ENCODE results near the gene SMARCB1.

SMARCB1 gene

GRCh38 chr22:23801238-23801821 is 14.6 kb downstream of the SMARCB1 start:
- TF ChIP-seq CTCF (IDR thresholded peaks at IDR 0.05; ENCODE audit: poor library complexity, severe bottlenecking) = no peak
- no peaks in the 10 kb centered on the region for H3K9me3 ChIP-seq (ENCODE audit: severe bottlenecking)
- ATAC-seq (ENCODE audit: low read depth) (no peak), DNase-seq (ENCODE audit: low spot score) (no peak)
- no peaks in the 10 kb centered on the region for H3K27me3 ChIP-seq (ENCODE audit: insufficient read depth, poor library complexity, severe bottlenecking)
- no peak overlapping the region for H3K4me3 ChIP-seq (ENCODE audit: severe bottlenecking)
- peaks cover 78% of the 10 kb centered on the region for H3K36me3 ChIP-seq (ENCODE audit: low read depth)
- H3K4me1 ChIP-seq (ENCODE audit: insufficient read depth, poor library complexity, severe bottlenecking) = no peaks in the 10 kb centered on the region
- H3K27ac ChIP-seq (ENCODE audit: poor library complexity, severe bottlenecking) = no peak overlapping the region

GRCh38 chr22:23801886-23802377 is 15.2 kb downstream of the SMARCB1 start:
- Histone ChIP-seq H3K36me3 (ENCODE audit: low read depth) (peaks cover 78% of the 10 kb centered on the region), H3K4me3 (ENCODE audit: severe bottlenecking) (no peak overlapping the region), H3K27me3 (ENCODE audit: insufficient read depth, poor library complexity, severe bottlenecking) (no peaks in the 10 kb centered on the region), H3K27ac (ENCODE audit: poor library complexity, severe bottlenecking) (no peak overlapping the region), H3K9me3 (ENCODE audit: severe bottlenecking) (no peaks in the 10 kb centered on the region), H3K4me1 (ENCODE audit: insufficient read depth, poor library complexity, severe bottlenecking) (no peaks in the 10 kb centered on the region)
- no peak for TF ChIP-seq CTCF (IDR thresholded peaks at IDR 0.05; ENCODE audit: poor library complexity, severe bottlenecking)
- DNase-seq (ENCODE audit: low spot score) (no peak), ATAC-seq (ENCODE audit: low read depth) (no peak)

GRCh38 chr22:23803001-23803819 is 16.4 kb downstream of the SMARCB1 start:
- peaks cover 76% of the 10 kb centered on the region for H3K36me3 ChIP-seq (ENCODE audit: low read depth)
- DNase-seq (ENCODE audit: low spot score) (no peak), ATAC-seq (ENCODE audit: low read depth) (no peak; the same call in 2 of the 3 replicates)
- no peak for TF ChIP-seq CTCF (IDR thresholded peaks at IDR 0.05; ENCODE audit: poor library complexity, severe bottlenecking)
- no peak overlapping the region for H3K27ac ChIP-seq (ENCODE audit: poor library complexity, severe bottlenecking)
- no peak overlapping the region for H3K4me3 ChIP-seq (ENCODE audit: severe bottlenecking)
- H3K9me3 ChIP-seq (ENCODE audit: severe bottlenecking) = no peaks in the 10 kb centered on the region
- H3K4me1 ChIP-seq (ENCODE audit: insufficient read depth, poor library complexity, severe bottlenecking) = no peaks in the 10 kb centered on the region
- no peaks in the 10 kb centered on the region for H3K27me3 ChIP-seq (ENCODE audit: insufficient read depth, poor library complexity, severe bottlenecking)

GRCh38 chr22:23804781-23805291 is 18.1 kb downstream of the SMARCB1 start:
- no peak overlapping the region for H3K27ac ChIP-seq (ENCODE audit: poor library complexity, severe bottlenecking)
- no peak for TF ChIP-seq CTCF (IDR thresholded peaks at IDR 0.05; ENCODE audit: poor library complexity, severe bottlenecking)
- H3K4me3 ChIP-seq (ENCODE audit: severe bottlenecking) = no peak overlapping the region
- H3K9me3 ChIP-seq (ENCODE audit: severe bottlenecking) = no peaks in the 10 kb centered on the region
- peaks cover 71% of the 10 kb centered on the region for H3K36me3 ChIP-seq (ENCODE audit: low read depth)
- no peaks in the 10 kb centered on the region for H3K4me1 ChIP-seq (ENCODE audit: insufficient read depth, poor library complexity, severe bottlenecking)
- ATAC-seq (ENCODE audit: low read depth) (no peak), DNase-seq (ENCODE audit: low spot score) (no peak)
- H3K27me3 ChIP-seq (ENCODE audit: insufficient read depth, poor library complexity, severe bottlenecking) = no peaks in the 10 kb centered on the region

All from RWPE2 (cell line).